OCI-LY7 (cell line): ENCODE results near the gene SBF2. TPM values are rescaled to one million over a fixed set of nuclear protein-coding genes. Genes with fewer than 3 reads are reported as not detected.

Experiments
- BruUV-seq: library from RNA; stranded (reverse); fragments of 400-500 nt; replicated peaks from 2 replicates; lab custom pipeline; 2021; lab: Mats Ljungman, UMichigan
- CTCF ChIA-PET: fragments of 300-600 bp; sonication (Branson Sonifier 250); formaldehyde crosslinking; loops from one replicate; lab custom pipeline; 2022; ENCODE audit warnings: antibody characterized with exemption; ENCODE audit not compliant: unreplicated experiment; lab: Charles Lee
- POLR2A ChIA-PET: fragments of 300-600 bp; sonication (Branson Sonifier 250); formaldehyde crosslinking; loops from one replicate; lab custom pipeline; 2022; ENCODE audit warnings: antibody characterized with exemption; lab: Charles Lee
- DNase-seq: peaks from one replicate; pipeline ENCODE4 v3.0.0-alpha.2; 2015; ENCODE audit warnings: low spot score
- H2AFZ ChIP-seq: fragments of 200-600 bp; sonication (generic), shearing (Covaris generic); 2 replicates; pipeline ENCODE4 v1.6.1; 2014; ENCODE audit warnings: mild to moderate bottlenecking, antibody characterized with exemption, low read length, moderate library complexity
- H3K27ac ChIP-seq: fragments of 200-600 bp; sonication (generic); 2 replicates; pipeline ENCODE4 v1.5.1; 2014; ENCODE audit warnings: mixed run types, low read depth, mild to moderate bottlenecking, moderate library complexity, low read length, inconsistent platforms; ENCODE audit not compliant: poor library complexity, severe bottlenecking
- H3K36me3 ChIP-seq: fragments of 200-600 bp; sonication (generic); 2 replicates; pipeline ENCODE4 v1.6.1; 2014; ENCODE audit warnings: mild to moderate bottlenecking, antibody characterized with exemption, low read length, moderate library complexity, mixed read lengths; ENCODE audit not compliant: insufficient read depth
- H3K4me1 ChIP-seq: fragments of 200-600 bp; sonication (generic); 2 replicates; pipeline ENCODE4 v1.5.1; 2014; ENCODE audit warnings: mild to moderate bottlenecking, low read length; ENCODE audit not compliant: insufficient read depth, poor library complexity, severe bottlenecking
- H3K4me2 ChIP-seq: fragments of 200-600 bp; sonication (generic); 2 replicates; pipeline ENCODE4 v1.6.1; 2014; ENCODE audit warnings: mild to moderate bottlenecking, low read length
- H3K4me3 ChIP-seq: fragments of 200-600 bp; sonication (generic); 2 replicates; pipeline ENCODE4 v1.5.1; 2014; ENCODE audit warnings: mild to moderate bottlenecking, low read depth, low read length; ENCODE audit not compliant: poor library complexity, severe bottlenecking
- H3K79me2 ChIP-seq: fragments of 200-600 bp; sonication (generic); 2 replicates; pipeline ENCODE4 v1.6.1; 2016; ENCODE audit warnings: low read depth, mild to moderate bottlenecking, low read length, moderate library complexity, mixed read lengths; ENCODE audit not compliant: insufficient read depth
- H3K9me2 ChIP-seq: fragments of 200-600 bp; sonication (generic); 2 replicates; pipeline ENCODE4 v1.6.1; 2016; ENCODE audit warnings: mild to moderate bottlenecking, low read length, mixed read lengths; ENCODE audit not compliant: insufficient read depth
- H3K9me3 ChIP-seq: fragments of 200-600 bp; sonication (generic); 2 replicates; pipeline ENCODE4 v1.6.1; 2014; ENCODE audit warnings: mild to moderate bottlenecking, mixed run types, low read length, mixed read lengths
- H4K20me1 ChIP-seq: fragments of 200-600 bp; sonication (generic); 2 replicates; pipeline ENCODE4 v1.6.1; 2014; ENCODE audit warnings: mild to moderate bottlenecking, antibody characterized with exemption, low read length, moderate library complexity, mixed read lengths; ENCODE audit not compliant: insufficient read depth
- CTCF ChIP-seq: fragments of 200-600 bp; sonication (generic); conservative IDR thresholded peaks from 2 replicates; pipeline ENCODE4 v1.5.1; 2014; ENCODE audit warnings: mild to moderate bottlenecking, antibody characterized with exemption, low read length, moderate library complexity, mixed read lengths
- EZH2phosphoT487 ChIP-seq: fragments of 200-600 bp; sonication (generic); IDR thresholded peaks from 2 replicates; pipeline ENCODE4 v1.6.1; 2018; ENCODE audit warnings: low read depth, borderline replicate concordance, mild to moderate bottlenecking, mixed run types, antibody characterized with exemption, low read length, moderate library complexity, mixed read lengths
- intact Hi-C: fragments of 100-400 bp; cut with micrococcal nuclease; formaldehyde crosslinking; loops from one replicate; pipeline ENCODE4 v1.10.0; 2022; ENCODE audit not compliant: unreplicated experiment
- total RNA-seq, 2 experiments: library from RNA; depleted of rRNA in 1 of 2; stranded (reverse); fragments of >200 nt in 1 of 2; shearing (Covaris generic) in 1 of 2; gene quantifications; 2 replicates each; pipeline ENCODE4 v1.2.3, GENCODE V29; 2014 to 2022

SBF2 gene
- total RNA-seq, 2 experiments from 2014 or later = 12.9 to 14.3 TPM

DNA sequence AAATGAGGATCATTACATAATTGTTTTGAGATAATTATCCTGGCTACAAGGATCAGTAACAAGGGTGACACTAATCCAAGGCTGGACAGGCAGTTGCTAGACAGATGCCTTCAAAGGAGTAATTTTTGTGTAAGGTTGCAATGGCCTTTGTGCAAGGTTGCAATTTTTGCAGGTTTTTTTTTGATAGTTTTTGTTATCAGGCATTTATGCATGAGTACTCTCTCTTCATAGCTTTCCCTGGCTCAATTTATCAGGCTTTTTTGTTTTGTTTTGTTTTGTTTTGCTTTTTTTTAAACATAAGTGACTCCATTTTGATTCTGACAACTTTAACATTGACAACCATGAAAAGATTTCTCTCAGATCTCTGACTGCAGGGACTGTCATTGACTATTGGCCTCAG is 519.9 kb downstream of the SBF2 start:
- Histone ChIP-seq H3K4me1 (no peaks in the 10 kb centered on the region), H3K79me2 (no peaks in the 10 kb centered on the region; the same call in 1 of the 2 replicates), H3K4me3 (no peak overlapping the region), H3K9me2 (no peaks in the 10 kb centered on the region), H3K36me3 (no peaks in the 10 kb centered on the region), H3K27ac (no peak overlapping the region), H2AFZ (no peak overlapping the region), H4K20me1 (no peaks in the 10 kb centered on the region), H3K9me3 (no peaks in the 10 kb centered on the region), H3K4me2 (no peak overlapping the region)
- BruUV-seq = no TSS peak
- TF ChIP-seq CTCF = no peak
- TF ChIP-seq EZH2phosphoT487 = no peak
- POLR2A ChIA-PET = no interaction called here
- CTCF ChIA-PET = no interaction called here
- no peak for DNase-seq
- intact Hi-C loops = no loop called here

GRCh38 chr11:9773524-9773923 is 520.5 kb downstream of the SBF2 start:
- no TSS peak for BruUV-seq
- H3K27ac ChIP-seq = no peak overlapping the region
- ChIA-PET POLR2A (no interaction called here), CTCF (no interaction called here)
- H3K4me3 ChIP-seq = no peak overlapping the region
- intact Hi-C loops = no loop called here
- H3K36me3 ChIP-seq = no peaks in the 10 kb centered on the region
- no peaks in the 10 kb centered on the region for H4K20me1 ChIP-seq
- no peaks in the 10 kb centered on the region for H3K9me3 ChIP-seq
- H3K4me1 ChIP-seq = no peaks in the 10 kb centered on the region
- H3K4me2 ChIP-seq = no peak overlapping the region
- no peak overlapping the region for H2AFZ ChIP-seq
- TF ChIP-seq CTCF = no peak
- no peak for TF ChIP-seq EZH2phosphoT487
- no peak for DNase-seq
- H3K79me2 ChIP-seq = no peaks in the 10 kb centered on the region
- no peaks in the 10 kb centered on the region for H3K9me2 ChIP-seq

- H3K27ac ChIP-seq = no peak overlapping the region
- CTCF ChIA-PET = no interaction called here
Measured at GRCh38 chr11:9772218-9772617, 521.8 kb downstream of the SBF2 start.

More at GRCh38 chr11:9772218-9772617, 521.8 kb downstream of the SBF2 start:
- DNase-seq = no peak
- intact Hi-C loops = no loop called here
- no peak for TF ChIP-seq EZH2phosphoT487
- TF ChIP-seq CTCF = no peak
- POLR2A ChIA-PET = interaction anchor here (0.6 to 1.2 kb wide), 2 partner anchors 25 to 544 kb away, joined by 3 read pairs; no protein-coding TSS in a partner anchor
- H3K79me2 ChIP-seq = no peaks in the 10 kb centered on the region
- no peaks in the 10 kb centered on the region for H3K9me3 ChIP-seq
- no peak overlapping the region for H3K4me3 ChIP-seq
- no peaks in the 10 kb centered on the region for H3K36me3 ChIP-seq
- no peaks in the 10 kb centered on the region for H4K20me1 ChIP-seq
- no peaks in the 10 kb centered on the region for H3K9me2 ChIP-seq
- no peak overlapping the region for H2AFZ ChIP-seq
- no peak overlapping the region for H3K4me2 ChIP-seq
- BruUV-seq = no TSS peak
- H3K4me1 ChIP-seq = no peaks in the 10 kb centered on the region
